Vagina (tissue), 2 donors: Measurements from ENCODE around the gene RASAL2. TPM values are rescaled to one million over a fixed set of nuclear protein-coding genes. Genes with fewer than 3 reads are reported as not detected.

ENCODE experiments used
- DNase-seq, 2 donors: peaks; one replicate each; pipeline ENCODE4 v3.0.0-alpha.2; 2017; ENCODE audit errors: extremely low spot score in 2 of 2
- H3K27ac ChIP-seq: fragments of 200-600 bp; sonication (generic); one replicate; pipeline ENCODE4 v1.5.1; 2019
- H3K27me3 ChIP-seq: fragments of 200-600 bp; sonication (generic); one replicate; pipeline ENCODE4 v1.5.1; 2019
- H3K36me3 ChIP-seq, 2 donors: fragments of 200-600 bp; sonication (generic); one replicate each; pipeline ENCODE4 v1.5.1; 2017 to 2019
- H3K4me1 ChIP-seq: fragments of 200-600 bp; sonication (generic); one replicate; pipeline ENCODE4 v1.5.1; 2019
- H3K4me3 ChIP-seq, 2 donors: fragments of 200-600 bp; sonication (generic); 1 replicate in 1 of 2; 2 replicates in 1 of 2; pipeline ENCODE4 v1.5.1; 2016 to 2019
- H3K9me3 ChIP-seq: fragments of 200-600 bp; sonication (generic); one replicate; pipeline ENCODE4 v1.5.1; 2019
- POLR2A ChIP-seq, 2 donors: fragments of 450-650 bp; IDR thresholded peaks; one replicate each; pipeline ENCODE4 v1.6.1; 2017; ENCODE audit warnings: antibody characterized with exemption in 2 of 2, mild to moderate bottlenecking in 2 of 2, moderate library complexity in 2 of 2
- POLR2AphosphoS5 ChIP-seq, 2 donors: sonication (generic); formaldehyde crosslinking; IDR thresholded peaks; one replicate each; pipeline ENCODE4 v1.9.0; 2017; ENCODE audit warnings: antibody characterized with exemption in 2 of 2, mild to moderate bottlenecking in 2 of 2, low read depth in 1 of 2; ENCODE audit not compliant: insufficient read depth in 1 of 2
- intact Hi-C: fragments of 100-400 bp; cut with DNase I; formaldehyde crosslinking; loops from one replicate; pipeline ENCODE4 v1.15.1; 2023
- total RNA-seq: library from RNA; depleted of rRNA; stranded (reverse); fragments of >200 nt; gene quantifications from one replicate; pipeline ENCODE4 v1.2.3, GENCODE V29; 2016
- TF ChIP-seq, protein P1 (sequence below), 3 experiments: fragments of 450-650 bp in 2 of 3; fragments of 200-600 bp in 1 of 3; sonication (generic) in 1 of 3; IDR thresholded peaks; one replicate each; pipeline ENCODE4 v1.5.1; 2017 to 2019; ENCODE audit warnings: antibody characterized with exemption in 3 of 3, mild to moderate bottlenecking in 2 of 3, moderate library complexity in 2 of 3

RASAL2 gene
- total RNA-seq, 1 donor from 2014 or later = 25.5 TPM

- Histone ChIP-seq H3K27ac (no peak overlapping the region), H3K4me1 (no peaks in the 10 kb centered on the region), H3K36me3 (no peaks in the 10 kb centered on the region), H3K27me3 (no peaks in the 10 kb centered on the region), H3K4me3 (no peak overlapping the region), H3K9me3 (no peaks in the 10 kb centered on the region)
- TF ChIP-seq, protein P1, sequence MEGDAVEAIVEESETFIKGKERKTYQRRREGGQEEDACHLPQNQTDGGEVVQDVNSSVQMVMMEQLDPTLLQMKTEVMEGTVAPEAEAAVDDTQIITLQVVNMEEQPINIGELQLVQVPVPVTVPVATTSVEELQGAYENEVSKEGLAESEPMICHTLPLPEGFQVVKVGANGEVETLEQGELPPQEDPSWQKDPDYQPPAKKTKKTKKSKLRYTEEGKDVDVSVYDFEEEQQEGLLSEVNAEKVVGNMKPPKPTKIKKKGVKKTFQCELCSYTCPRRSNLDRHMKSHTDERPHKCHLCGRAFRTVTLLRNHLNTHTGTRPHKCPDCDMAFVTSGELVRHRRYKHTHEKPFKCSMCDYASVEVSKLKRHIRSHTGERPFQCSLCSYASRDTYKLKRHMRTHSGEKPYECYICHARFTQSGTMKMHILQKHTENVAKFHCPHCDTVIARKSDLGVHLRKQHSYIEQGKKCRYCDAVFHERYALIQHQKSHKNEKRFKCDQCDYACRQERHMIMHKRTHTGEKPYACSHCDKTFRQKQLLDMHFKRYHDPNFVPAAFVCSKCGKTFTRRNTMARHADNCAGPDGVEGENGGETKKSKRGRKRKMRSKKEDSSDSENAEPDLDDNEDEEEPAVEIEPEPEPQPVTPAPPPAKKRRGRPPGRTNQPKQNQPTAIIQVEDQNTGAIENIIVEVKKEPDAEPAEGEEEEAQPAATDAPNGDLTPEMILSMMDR (IDR thresholded peaks at IDR 0.05) = no peak
- no peak for TF ChIP-seq POLR2AphosphoS5 (IDR thresholded peaks at IDR 0.05; ENCODE audit: insufficient read depth in 1 of 2, low read depth in 1 of 2)
- TF ChIP-seq POLR2A (IDR thresholded peaks at IDR 0.05) = no peak
- intact Hi-C loops = no loop called here
- no peak for DNase-seq
These were observed 124.6 kb downstream of the RASAL2 start for GRCh38 chr1:178218550-178218949.

GRCh38 chr1:178220094-178220493, 126.2 kb downstream of the RASAL2 start:
- Histone ChIP-seq H3K27ac (no peak overlapping the region), H3K9me3 (no peaks in the 10 kb centered on the region)

DNA sequence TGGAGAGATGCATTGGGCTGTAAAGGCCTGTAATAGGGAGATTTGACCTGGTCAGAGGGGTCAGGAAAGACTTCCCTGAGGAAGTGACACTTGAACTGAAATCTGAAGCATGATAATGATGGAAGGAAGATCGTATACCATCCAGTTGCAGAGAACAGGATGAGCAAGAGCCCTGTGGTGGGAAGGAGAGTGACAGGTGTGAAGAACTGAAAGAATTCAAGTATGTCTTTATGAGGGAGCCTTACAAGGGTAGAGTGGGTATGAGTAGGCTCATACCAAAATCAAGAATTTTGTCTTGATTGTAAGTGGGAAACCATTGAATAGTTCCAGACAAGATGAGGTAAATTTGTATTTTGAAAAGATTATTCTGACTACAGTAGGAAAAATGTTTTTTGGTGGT, 129.4 kb downstream of the RASAL2 start:
- no peaks in the 10 kb centered on the region for H3K27me3 ChIP-seq
- intact Hi-C loops = no loop called here
- H3K4me3 ChIP-seq = no peak overlapping the region
- no peaks in the 10 kb centered on the region for H3K9me3 ChIP-seq
- TF ChIP-seq, protein P1 (IDR thresholded peaks at IDR 0.05) = no peak
- no peak for TF ChIP-seq POLR2A (IDR thresholded peaks at IDR 0.05)
- TF ChIP-seq POLR2AphosphoS5 (IDR thresholded peaks at IDR 0.05; ENCODE audit: insufficient read depth in 1 of 2, low read depth in 1 of 2) = no peak
- no peak overlapping the region for H3K27ac ChIP-seq
- H3K36me3 ChIP-seq = no peaks in the 10 kb centered on the region
- DNase-seq = no peak
- no peaks in the 10 kb centered on the region for H3K4me1 ChIP-seq

More at GRCh38 chr1:178220094-178220493, 126.2 kb downstream of the RASAL2 start:
- Histone ChIP-seq H3K4me1 (no peaks in the 10 kb centered on the region), H3K27me3 (no peaks in the 10 kb centered on the region), H3K36me3 (no peaks in the 10 kb centered on the region), H3K4me3 (no peak overlapping the region)
- no peak for DNase-seq
- intact Hi-C loops = no loop called here
- TF ChIP-seq, protein P1 (IDR thresholded peaks at IDR 0.05) = no peak

DNA sequence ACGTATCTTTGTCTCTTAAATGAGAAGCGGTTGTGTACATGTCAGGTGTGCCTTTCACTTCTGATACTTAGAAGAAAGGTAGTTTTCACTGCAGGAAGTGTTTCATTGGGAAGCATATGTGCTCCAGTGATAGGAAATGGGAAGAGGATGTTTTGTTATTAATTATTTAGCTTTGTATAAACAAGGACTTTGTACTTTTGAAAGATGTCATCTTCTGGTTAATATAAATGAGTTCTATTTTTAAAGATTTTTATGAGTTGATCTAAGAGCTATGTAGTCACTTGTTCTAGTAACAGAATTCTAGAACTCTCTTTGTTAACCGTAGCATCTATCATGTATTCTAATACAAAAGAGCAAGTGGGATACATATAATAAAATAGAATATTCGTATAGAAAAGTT, 130.5 kb downstream of the RASAL2 start:
- Histone ChIP-seq H3K27me3 (no peaks in the 10 kb centered on the region), H3K9me3 (no peaks in the 10 kb centered on the region), H3K36me3 (no peaks in the 10 kb centered on the region), H3K4me1 (no peaks in the 10 kb centered on the region), H3K27ac (no peak overlapping the region), H3K4me3 (no peak overlapping the region)
- TF ChIP-seq, protein P1 (IDR thresholded peaks at IDR 0.05) = no peak
- no peak for TF ChIP-seq POLR2A (IDR thresholded peaks at IDR 0.05)
- TF ChIP-seq POLR2AphosphoS5 (IDR thresholded peaks at IDR 0.05; ENCODE audit: insufficient read depth in 1 of 2, low read depth in 1 of 2) = no peak
- no peak for DNase-seq
- intact Hi-C loops = no loop called here

DNA sequence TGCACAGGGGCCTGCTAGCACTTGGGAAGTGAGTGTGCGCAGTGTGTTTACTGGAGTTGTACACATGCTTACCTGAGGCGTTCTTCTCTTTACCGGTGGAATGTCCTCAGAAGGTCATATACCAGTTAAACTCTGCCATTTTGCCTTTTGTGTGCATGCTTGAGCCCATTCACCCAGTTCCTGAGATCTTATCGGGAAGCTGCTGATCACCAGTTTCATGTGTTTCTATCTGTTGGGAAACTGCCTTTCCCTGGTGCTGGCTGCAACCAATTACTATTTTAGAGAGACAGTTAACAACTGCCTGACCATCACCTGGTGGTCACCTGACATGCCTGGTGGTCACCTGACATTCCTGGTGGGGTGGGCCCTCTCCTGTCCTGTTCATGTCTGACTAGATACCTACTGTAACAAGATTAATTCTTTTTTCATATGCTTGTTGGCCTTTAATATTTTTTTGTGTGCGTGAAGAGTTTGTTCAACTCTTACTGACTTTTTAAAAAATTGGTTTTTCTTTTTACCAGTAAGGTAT, 137.0 kb downstream of the RASAL2 start:
- TF ChIP-seq POLR2AphosphoS5 (IDR thresholded peaks at IDR 0.05; ENCODE audit: insufficient read depth in 1 of 2, low read depth in 1 of 2) (no peak), POLR2A (IDR thresholded peaks at IDR 0.05) (no peak)
- TF ChIP-seq, protein P1 (IDR thresholded peaks at IDR 0.05) = no peak
- no peaks in the 10 kb centered on the region for H3K36me3 ChIP-seq
- no peaks in the 10 kb centered on the region for H3K9me3 ChIP-seq
- no peak overlapping the region for H3K4me3 ChIP-seq
- intact Hi-C loops = no loop called here
- no peak overlapping the region for H3K27ac ChIP-seq
- H3K4me1 ChIP-seq = no peaks in the 10 kb centered on the region
- no peak for DNase-seq
- no peaks in the 10 kb centered on the region for H3K27me3 ChIP-seq
